GM13976 (cell line): ENCODE data around the gene SP2.

Source experiments
- DNase-seq: peaks from one replicate; pipeline ENCODE4 v3.0.0; 2012; ENCODE audit warnings: low spot score
- in situ Hi-C: fragments of 300-500 bp; cut with MboI; formaldehyde crosslinking; loops from one replicate; pipeline ENCODE4 v1.12.0; 2022; ENCODE audit warnings: low sequenced_read_pairs, mixed read lengths, inconsistent platforms; ENCODE audit not compliant: unreplicated experiment
- TF ChIP-seq, protein P1 (sequence below): IDR thresholded peaks from 2 replicates; pipeline ENCODE4 v1.5.1; 2012; ENCODE audit warnings: borderline replicate concordance, mild to moderate bottlenecking; ENCODE audit not compliant: insufficient read depth; ENCODE audit errors: extremely low read depth, missing control alignments, control extremely low read depth

SP2 gene

DNA sequence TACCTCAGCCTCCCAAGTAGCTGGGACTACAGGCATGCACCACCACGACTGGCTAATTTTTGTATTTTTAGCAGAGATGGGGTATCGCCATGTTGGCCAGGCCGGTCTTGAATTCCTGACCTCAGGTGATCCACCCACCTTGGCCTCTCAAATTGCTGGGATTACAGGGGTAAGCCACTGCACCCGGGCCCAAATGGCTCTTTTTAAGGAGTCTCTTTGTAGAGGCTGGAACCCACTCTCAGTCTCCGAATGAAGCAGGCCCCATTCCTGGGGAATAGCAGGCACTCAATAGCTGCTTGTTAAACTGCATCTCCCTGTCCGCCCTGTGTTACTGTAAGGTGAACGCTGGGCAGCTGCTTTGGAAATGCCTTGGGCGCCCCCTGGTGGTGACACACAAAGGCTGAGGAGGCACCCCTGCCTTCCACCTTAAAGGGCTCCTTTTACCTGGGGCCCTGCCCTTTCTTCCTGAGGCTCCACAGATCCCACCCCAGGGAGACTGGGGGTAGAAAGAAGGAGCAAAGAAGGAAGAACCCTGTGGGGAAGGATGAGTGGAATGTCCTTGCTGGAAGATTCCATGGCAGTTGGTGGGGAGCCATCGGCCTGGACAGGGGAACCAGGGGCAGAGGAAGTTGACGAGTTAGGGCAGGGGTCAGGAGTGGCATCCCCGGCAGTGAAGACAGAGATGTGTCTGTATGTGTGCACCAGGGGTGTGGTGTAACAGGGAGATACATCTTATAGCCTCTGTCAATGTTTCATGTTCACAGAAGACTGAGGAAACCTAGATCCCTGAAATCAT lies 6.1 kb upstream of the SP2 start:
- DNase-seq, result peak; percentile 82
- in situ Hi-C loops, result loop anchor here (5.0 kb wide), 1 partner anchor 48 kb away; the partner anchor contains the start of gene SCRN2
- TF ChIP-seq, protein P1, sequence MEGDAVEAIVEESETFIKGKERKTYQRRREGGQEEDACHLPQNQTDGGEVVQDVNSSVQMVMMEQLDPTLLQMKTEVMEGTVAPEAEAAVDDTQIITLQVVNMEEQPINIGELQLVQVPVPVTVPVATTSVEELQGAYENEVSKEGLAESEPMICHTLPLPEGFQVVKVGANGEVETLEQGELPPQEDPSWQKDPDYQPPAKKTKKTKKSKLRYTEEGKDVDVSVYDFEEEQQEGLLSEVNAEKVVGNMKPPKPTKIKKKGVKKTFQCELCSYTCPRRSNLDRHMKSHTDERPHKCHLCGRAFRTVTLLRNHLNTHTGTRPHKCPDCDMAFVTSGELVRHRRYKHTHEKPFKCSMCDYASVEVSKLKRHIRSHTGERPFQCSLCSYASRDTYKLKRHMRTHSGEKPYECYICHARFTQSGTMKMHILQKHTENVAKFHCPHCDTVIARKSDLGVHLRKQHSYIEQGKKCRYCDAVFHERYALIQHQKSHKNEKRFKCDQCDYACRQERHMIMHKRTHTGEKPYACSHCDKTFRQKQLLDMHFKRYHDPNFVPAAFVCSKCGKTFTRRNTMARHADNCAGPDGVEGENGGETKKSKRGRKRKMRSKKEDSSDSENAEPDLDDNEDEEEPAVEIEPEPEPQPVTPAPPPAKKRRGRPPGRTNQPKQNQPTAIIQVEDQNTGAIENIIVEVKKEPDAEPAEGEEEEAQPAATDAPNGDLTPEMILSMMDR, result peak; percentile 92

DNA sequence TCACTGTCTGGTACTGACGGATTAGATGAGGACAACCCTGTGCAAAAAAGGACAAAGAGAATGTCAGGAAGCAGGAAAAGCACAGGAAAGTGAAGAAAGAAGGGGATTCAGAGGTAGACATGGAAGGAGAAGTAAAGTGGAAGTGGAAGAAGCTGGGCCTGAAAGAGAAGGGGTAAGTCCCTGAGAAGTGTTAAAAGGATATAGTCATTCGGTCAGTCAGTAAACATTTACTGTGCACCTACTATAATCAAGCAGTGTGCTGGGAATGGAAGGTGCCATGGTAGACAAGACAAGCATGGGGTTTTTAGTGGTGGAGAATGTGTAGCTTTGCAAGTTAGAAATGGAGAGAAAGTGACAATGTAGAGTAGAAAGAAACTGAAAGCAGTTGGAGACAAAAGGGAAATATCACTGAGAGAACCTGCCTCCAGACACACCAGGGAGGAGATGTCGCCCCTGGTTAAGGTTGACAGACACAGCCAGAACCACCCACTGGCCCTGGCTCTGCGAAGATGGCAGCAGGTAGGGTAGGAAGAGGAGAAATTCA lies 4.4 kb upstream of the SP2 start:
- DNase-seq, result no peak
- in situ Hi-C loops, result loop anchor here (5.0 kb wide), 1 partner anchor 49 kb away; the partner anchor contains the start of gene SCRN2
- TF ChIP-seq, protein P1, result no peak

DNA sequence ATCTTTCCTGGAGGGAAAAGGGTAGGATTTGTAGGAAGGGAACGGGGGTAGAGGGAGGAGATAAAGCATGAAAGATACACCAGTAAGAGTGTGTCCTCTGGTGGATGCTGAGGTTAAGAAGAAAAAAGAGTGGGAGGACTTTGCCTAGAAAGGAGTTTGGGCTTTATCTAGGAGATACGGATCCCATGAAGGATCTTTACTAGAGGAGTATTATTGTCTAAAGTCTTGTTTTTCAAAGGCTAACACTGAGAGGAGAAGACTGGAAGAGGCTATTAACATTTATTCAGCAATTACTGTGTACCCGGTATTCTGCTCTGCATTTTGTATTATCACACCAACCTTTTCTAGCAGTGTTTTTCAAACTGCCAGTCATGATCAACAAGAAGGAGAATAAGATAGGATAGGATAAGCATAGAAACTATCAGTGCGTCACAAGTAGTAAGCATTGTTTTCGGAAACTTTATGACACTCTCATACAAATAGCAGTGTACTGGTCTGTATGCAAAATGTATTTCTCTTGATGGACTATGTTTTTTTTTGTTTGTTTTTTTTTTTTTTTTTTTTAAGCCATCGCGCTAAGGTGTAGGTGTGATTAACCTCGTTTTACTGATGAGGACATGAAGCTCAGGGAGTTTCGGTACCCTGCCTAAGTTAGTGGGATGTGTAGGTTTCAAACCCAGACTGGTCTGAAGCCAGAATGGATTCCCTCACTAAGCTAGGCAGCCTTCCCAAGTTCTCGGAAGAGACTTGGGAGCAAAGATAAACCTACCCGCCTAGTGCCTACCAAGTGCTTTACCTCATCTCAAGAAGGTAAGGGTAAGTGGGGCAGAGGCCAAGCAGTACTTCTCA lies 1.3 kb upstream of the SP2 start:
- TF ChIP-seq, protein P1, result no peak
- in situ Hi-C loops, result loop anchor here (5.0 kb wide), 1 partner anchor 52 kb away; the partner anchor contains the start of gene SCRN2
- no peak for DNase-seq

DNA sequence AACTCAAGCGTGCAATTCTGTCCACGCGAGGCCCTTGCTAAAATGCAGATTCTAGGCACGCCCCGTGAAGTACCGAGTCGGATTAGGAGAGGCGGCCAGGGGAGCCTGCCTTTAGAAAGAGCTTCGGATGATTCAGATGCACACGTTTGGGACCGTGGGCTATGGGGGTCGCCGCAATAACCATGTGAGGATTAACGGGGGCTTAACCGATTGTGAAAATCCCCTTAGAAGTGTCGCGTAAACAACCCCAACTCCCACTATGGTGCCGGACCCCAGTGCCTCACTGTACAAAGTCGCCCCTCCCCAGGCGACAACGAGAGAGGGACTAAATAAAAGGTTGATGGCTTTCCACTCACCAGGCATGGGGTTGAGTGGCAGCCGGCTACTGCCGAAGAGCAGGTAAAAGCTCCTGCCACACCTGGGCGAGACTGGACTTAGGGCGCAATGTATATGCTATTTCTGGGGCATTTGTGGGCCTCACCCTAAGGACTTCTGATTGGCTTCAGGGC lies 635 bp upstream of the SP2 start:
- in situ Hi-C loops, result no loop called here
- DNase-seq, result no peak
- TF ChIP-seq, protein P1, result no peak

DNA sequence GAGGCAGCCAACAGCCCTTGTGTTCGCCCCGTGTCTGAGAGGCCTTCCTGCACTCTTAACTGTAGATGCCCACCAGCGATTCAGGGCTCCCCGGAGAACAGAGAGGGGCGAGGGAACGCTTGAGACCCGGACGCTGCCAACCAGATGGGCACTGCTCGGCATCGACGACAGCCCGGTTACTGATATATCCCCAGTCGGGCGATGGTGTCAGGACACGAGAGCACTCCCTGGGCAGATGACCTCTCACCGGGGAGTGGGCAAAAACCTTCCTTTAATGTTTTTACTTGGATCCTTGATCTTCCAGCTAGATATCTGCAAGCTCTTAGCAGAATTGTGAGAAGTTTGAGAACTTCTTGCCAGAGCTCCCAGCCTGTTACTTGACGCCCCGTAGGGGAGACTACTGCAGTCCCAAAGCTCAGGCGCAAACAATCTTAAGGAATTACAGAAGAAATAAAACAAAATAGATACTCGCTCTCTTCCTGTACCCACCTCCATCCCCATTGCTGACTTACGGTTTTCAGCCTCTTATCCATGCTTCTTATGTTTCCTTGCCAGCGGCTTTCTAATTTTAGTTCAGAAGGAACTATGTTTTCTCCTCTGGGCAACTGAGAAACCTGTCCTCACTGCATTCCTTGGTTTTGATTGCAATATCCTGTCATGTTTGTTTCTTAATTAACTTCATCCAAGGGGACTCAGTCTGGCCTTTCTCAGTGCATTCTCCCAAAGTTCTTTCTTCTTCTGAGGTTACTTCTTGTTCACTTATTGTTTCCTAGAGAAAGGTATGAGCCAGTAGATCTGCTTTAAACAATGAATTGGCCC lies 845 bp downstream of the SP2 start:
- TF ChIP-seq, protein P1, result no peak
- in situ Hi-C loops, result no loop called here
- no peak for DNase-seq
